HG03457 (cell line): ENCODE results near the gene RGMA.

Source experiments
- ATAC-seq: cut with Tn5 transposase; IDR thresholded peaks from one replicate; pipeline ENCODE4 v1.9.1; 2021; ENCODE audit warnings: moderate number of reproducible peaks; ENCODE audit not compliant: unreplicated experiment

RGMA gene

GRCh38 chr15:93088981-93089726, at the start of gene RGMA:
Gene RGMA, minus strand, starts transcription at chr15:93089211. Its CDS starts 279 bp downstream, at chr15:93088932.
- no peak for ATAC-seq

- ATAC-seq, result no peak
Measured at GRCh38 chr15:93136606-93137005, 47.6 kb upstream of the RGMA start.

- no peak for ATAC-seq
Measured at GRCh38 chr15:93135997-93136397, 47.0 kb upstream of the RGMA start.

GRCh38 chr15:93135459-93135858, 46.4 kb upstream of the RGMA start:
- no peak for ATAC-seq

GRCh38 chr15:93131485-93132095, 42.6 kb upstream of the RGMA start:
- no peak for ATAC-seq

- no peak for ATAC-seq
Measured at GRCh38 chr15:93129702-93130488, 40.9 kb upstream of the RGMA start.

GRCh38 chr15:93127286-93127685, 38.3 kb upstream of the RGMA start:
- ATAC-seq, result no peak

- no peak for ATAC-seq
Measured at GRCh38 chr15:93126599-93126998, 37.6 kb upstream of the RGMA start.

- no peak for ATAC-seq
Measured at GRCh38 chr15:93126148-93126547, 37.1 kb upstream of the RGMA start.

- no peak for ATAC-seq
Measured at GRCh38 chr15:93124126-93124525, 35.1 kb upstream of the RGMA start.

GRCh38 chr15:93121973-93122910, 33.2 kb upstream of the RGMA start:
- ATAC-seq, result no peak

GRCh38 chr15:93121107-93121506, 32.1 kb upstream of the RGMA start:
- no peak for ATAC-seq

- no peak for ATAC-seq
Measured at GRCh38 chr15:93118904-93119303, 29.9 kb upstream of the RGMA start.

GRCh38 chr15:93111451-93111850, 22.4 kb upstream of the RGMA start:
- ATAC-seq, result no peak

- no peak for ATAC-seq
Measured at GRCh38 chr15:93110502-93111040, 21.6 kb upstream of the RGMA start.

GRCh38 chr15:93109336-93110102, 20.5 kb upstream of the RGMA start:
- no peak for ATAC-seq

- no peak for ATAC-seq
Measured at GRCh38 chr15:93107646-93108045, 18.6 kb upstream of the RGMA start.

GRCh38 chr15:93105485-93105884, 16.5 kb upstream of the RGMA start:
- no peak for ATAC-seq

GRCh38 chr15:93103823-93104222, 14.8 kb upstream of the RGMA start:
- ATAC-seq, result no peak

GRCh38 chr15:93102211-93102610, 13.2 kb upstream of the RGMA start:
- no peak for ATAC-seq
